Measurements from ENCODE around the gene KDM4C.

- no peak for TF ChIP-seq CTCF (IDR thresholded peaks at IDR 0.05)
- TF ChIP-seq POLR2A (IDR thresholded peaks at IDR 0.05; ENCODE audit: low read depth): no peak
- TF ChIP-seq EP300 (IDR thresholded peaks at IDR 0.05): no peak
- TF ChIP-seq POLR2AphosphoS5 (IDR thresholded peaks at IDR 0.05): no peak
Observed at GRCh38 chr9:6759185-6759977, 1.6 kb downstream of the KDM4C start.
